HFF-Myc (cell line): ENCODE measurements around the gene PARD3B.
"Not testable (repeated sequence)": the region's sequence is repeated elsewhere in the genome, so short reads cannot be mapped to it uniquely, and the experiment has no call there.

Source experiments
- DNase-seq: peaks from one replicate; pipeline ENCODE4 v3.0.0-alpha.2; 2011; ENCODE audit warnings: low read depth; ENCODE audit errors: extremely low read depth
- H3K4me3 ChIP-seq: replicated peaks from 2 replicates; pipeline ENCODE4 v1.5.1; 2011; ENCODE audit warnings: low read depth, mild to moderate bottlenecking, control low read depth, low read length
- CTCF ChIP-seq: IDR thresholded peaks from 2 replicates; pipeline ENCODE4 v1.5.1; 2012; ENCODE audit warnings: mild to moderate bottlenecking, low read depth, low read length, control low read depth; ENCODE audit errors: missing control alignments

Gene PARD3B

GRCh38 chr2:205483095-205483494, 937.8 kb downstream of the PARD3B start:
- H3K4me3 ChIP-seq, result no peak overlapping the region
- no peak for TF ChIP-seq CTCF
- no peak for DNase-seq

GRCh38 chr2:205484215-205484614, 938.9 kb downstream of the PARD3B start:
- no peak overlapping the region for H3K4me3 ChIP-seq
- DNase-seq, result no peak
- no peak for TF ChIP-seq CTCF

GRCh38 chr2:205484764-205485163, 939.5 kb downstream of the PARD3B start:
- DNase-seq, result no peak
- TF ChIP-seq CTCF, result no peak
- no peak overlapping the region for H3K4me3 ChIP-seq

GRCh38 chr2:205493528-205493927, 948.3 kb downstream of the PARD3B start:
- not testable (repeated sequence) for H3K4me3 ChIP-seq, DNase-seq

GRCh38 chr2:205494537-205495235, 949.4 kb downstream of the PARD3B start:
- no peak for TF ChIP-seq CTCF
- no peak for DNase-seq
- H3K4me3 ChIP-seq, result no peak overlapping the region

- no peak for TF ChIP-seq CTCF
- no peak for DNase-seq
- no peak overlapping the region for H3K4me3 ChIP-seq
These were observed 950.5 kb downstream of the PARD3B start for GRCh38 chr2:205495819-205496218.

- DNase-seq, result no peak
- no peak for TF ChIP-seq CTCF
- H3K4me3 ChIP-seq, result no peak overlapping the region
These were observed 951.1 kb downstream of the PARD3B start for GRCh38 chr2:205496370-205496769.
